Cortex of kidney (tissue), 1 donor: ENCODE data around the gene PNLIPRP3.

Source experiments
- DNase-seq: peaks from one replicate; lab custom pipeline; 2025; lab: John Stamatoyannopoulos, UW

The PNLIPRP3 gene

DNA sequence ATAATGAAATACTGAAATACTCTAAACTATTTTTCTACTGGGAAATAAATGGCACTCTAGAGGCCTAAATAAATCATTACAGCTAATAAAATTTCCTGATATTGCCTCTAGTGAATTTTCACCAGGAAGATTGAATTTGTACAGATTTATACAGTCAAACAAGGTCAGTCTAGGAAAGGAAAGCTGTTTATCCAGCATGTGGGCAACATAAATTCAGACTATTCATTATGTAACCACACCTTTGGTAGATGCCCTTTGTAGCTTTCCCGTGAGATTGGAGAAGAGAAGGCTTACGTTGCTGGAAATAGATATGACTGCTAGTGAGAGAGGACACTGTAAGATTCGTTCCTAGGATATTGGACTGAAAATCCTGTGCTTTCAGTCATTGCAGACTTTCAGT lies 82.9 kb downstream of the PNLIPRP3 start:
- DNase-seq: no peak

DNA sequence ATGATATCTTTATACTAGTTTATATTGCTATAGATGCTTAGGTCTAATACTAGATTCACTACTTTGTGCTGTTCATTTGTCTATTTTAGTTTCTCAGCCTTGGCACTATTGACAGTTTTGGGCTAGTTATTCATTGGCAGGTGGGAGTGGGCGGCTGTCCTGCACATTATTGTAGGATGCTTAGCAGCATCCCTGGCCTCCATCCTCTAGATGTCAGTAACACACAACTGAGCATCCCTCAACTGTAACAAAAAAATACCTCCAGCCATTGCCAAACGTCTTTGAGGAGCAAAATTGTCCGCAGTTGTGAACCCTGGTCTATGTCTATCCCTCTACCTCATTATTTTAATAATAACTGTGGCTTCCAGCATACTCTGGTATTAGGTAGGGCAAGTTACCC lies 83.7 kb downstream of the PNLIPRP3 start:
- DNase-seq: no peak

DNA sequence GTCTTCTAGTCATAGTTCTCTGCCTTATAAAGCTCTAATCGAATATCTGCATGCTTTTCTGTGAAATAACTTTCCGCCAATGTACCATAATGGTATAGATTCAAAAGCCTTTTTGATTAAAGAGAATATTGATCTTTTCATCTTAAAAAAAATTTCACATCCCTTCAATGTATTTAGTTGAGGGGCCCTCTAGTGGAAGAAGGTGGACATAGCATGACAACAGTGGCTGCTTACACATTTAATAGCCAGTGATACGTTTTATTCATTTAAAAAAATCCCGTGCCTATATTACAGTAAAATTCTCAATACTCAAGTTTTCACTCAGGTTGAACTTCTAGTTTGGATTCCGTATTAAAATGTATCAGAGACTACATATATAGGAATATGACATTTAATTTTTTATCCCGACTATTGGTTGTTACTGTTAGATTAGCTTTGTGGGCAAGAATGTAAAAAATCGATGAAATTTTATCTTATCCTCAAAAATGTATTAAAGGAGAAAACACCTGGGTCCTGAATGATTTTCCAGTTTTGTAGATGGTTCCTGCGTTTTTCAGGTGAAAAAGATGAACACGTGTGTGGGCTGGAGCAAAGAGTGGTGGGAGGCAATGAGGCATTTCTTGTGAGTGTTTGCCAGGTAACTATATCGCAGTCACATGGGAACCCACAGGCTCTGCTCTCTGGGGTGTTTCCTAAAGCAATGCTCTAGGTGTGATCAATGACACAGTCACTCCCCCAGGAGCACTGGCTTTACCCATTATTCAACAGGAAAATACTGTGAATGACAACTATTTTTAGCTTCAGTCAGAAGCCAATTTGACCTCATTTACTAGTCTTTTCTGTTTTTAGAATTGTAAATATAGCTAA lies 94.0 kb downstream of the PNLIPRP3 start:
- DNase-seq: no peak

DNA sequence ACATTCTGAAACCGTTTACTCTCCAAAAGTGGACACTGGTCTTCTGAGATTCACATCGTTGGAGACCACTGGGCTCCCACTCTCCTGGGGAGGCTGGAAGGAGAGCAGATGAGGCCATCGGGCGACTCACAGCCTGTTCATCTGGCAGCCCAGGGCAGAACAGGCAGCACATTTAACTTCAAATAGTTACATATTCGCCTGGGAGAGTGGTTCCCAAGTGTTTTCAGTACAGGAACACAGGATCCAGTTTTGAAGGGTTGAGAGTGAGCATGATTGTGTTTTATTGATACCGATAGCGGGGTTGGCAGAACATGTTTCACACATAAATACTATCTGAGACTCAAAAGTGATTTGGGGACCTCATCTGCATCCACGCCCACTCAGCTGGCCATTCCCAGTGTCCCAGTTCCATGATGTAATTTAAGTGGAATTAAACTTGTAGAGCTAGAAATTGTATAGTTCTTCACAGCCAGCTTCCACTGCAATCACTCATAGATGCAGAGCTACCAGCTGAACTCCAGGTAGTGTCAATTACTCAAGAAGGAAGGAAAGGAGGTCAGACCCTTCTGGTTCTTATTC lies 95.2 kb downstream of the PNLIPRP3 start:
- DNase-seq: no peak

DNA sequence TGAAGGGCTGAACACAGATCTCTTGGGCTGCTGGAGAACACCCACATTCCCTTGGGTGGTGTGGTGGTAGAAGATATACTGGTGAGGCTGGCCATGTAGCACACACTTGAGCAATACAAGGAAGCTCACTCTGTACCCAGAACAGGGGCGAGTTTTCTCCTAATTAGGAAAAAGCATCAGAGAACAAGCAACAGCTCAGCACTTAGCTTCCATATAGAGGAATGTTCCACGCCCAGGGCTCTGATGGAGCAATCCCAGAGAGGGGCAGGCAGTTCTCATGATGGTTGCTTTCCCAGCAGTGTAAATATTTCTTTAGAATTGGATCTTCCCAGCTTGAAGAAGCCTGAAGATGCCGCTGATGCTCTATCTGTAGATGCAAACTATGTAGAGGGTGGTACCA lies 97.1 kb downstream of the PNLIPRP3 start:
- no peak for DNase-seq

DNA sequence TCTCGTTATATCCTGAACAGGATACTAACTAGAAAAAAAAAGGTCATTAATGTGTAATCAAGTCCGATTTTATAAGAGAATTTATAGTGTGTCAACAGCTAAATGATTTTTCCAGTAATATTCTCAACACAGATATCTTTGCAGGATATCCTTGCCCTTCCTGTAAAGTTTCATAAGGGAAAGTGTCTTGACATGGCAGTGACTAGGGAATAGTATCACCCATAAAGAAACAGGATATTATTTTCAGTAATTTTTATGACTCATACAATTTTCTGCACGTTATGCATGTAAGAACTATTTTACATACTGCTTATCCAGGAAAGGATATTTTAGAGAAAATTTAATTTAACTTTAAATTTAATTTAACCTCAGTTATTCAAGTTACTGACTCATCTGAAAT lies 98.6 kb downstream of the PNLIPRP3 start:
- no peak for DNase-seq
